Measurements from ENCODE around the gene SFMBT1. TPM values are rescaled to one million over a fixed set of nuclear protein-coding genes. Genes with fewer than 3 reads are reported as not detected.
A peak's percentile ranks its signal among the peaks of the same experiment; 100 is the strongest.

The SFMBT1 gene
- total RNA-seq, 1 donor from 2014 or later: 19.7 TPM

GRCh38 chr3:53077476-53078220 lies 31.8 kb upstream of the SFMBT1 start:
- TF ChIP-seq CTCF (IDR thresholded peaks at IDR 0.05; ENCODE audit: unreplicated experiment): no peak
- no peaks in the 10 kb centered on the region for H3K9me3 Mint-ChIP-seq (ENCODE audit: low read depth)
- H3K27ac Mint-ChIP-seq: no peak overlapping the region
- no peak for DNase-seq (ENCODE audit: low spot score, unreplicated experiment)
- H3K4me1 Mint-ChIP-seq (ENCODE audit: low read depth): peaks cover 3% of the 10 kb centered on the region
- no peaks in the 10 kb centered on the region for H3K36me3 Mint-ChIP-seq (ENCODE audit: insufficient read depth)
- peaks cover 3% of the 10 kb centered on the region for H3K27me3 Mint-ChIP-seq
- no peak overlapping the region for H3K4me3 Mint-ChIP-seq (ENCODE audit: low read depth)

GRCh38 chr3:53075743-53076140 lies 29.9 kb upstream of the SFMBT1 start:
- H3K4me3 Mint-ChIP-seq (ENCODE audit: low read depth): no peak overlapping the region
- H3K27ac Mint-ChIP-seq: no peak overlapping the region
- no peak for DNase-seq (ENCODE audit: low spot score, unreplicated experiment)
- no peak for TF ChIP-seq CTCF (IDR thresholded peaks at IDR 0.05; ENCODE audit: unreplicated experiment)
- H3K9me3 Mint-ChIP-seq (ENCODE audit: low read depth): no peaks in the 10 kb centered on the region
- peaks cover 7% of the 10 kb centered on the region for H3K4me1 Mint-ChIP-seq (ENCODE audit: low read depth)
- no peaks in the 10 kb centered on the region for H3K36me3 Mint-ChIP-seq (ENCODE audit: insufficient read depth)
- peaks cover 3% of the 10 kb centered on the region for H3K27me3 Mint-ChIP-seq

GRCh38 chr3:53074761-53075742 lies 29.2 kb upstream of the SFMBT1 start:
- Mint-ChIP-seq H3K36me3 (ENCODE audit: insufficient read depth) (no peaks in the 10 kb centered on the region), H3K27me3 (peaks cover 3% of the 10 kb centered on the region), H3K9me3 (ENCODE audit: low read depth) (no peaks in the 10 kb centered on the region), H3K27ac (no peak overlapping the region), H3K4me3 (ENCODE audit: low read depth) (no peak overlapping the region), H3K4me1 (ENCODE audit: low read depth) (peaks cover 7% of the 10 kb centered on the region)
- no peak for TF ChIP-seq CTCF (IDR thresholded peaks at IDR 0.05; ENCODE audit: unreplicated experiment)
- no peak for DNase-seq (ENCODE audit: low spot score, unreplicated experiment)

GRCh38 chr3:53074366-53074696 lies 28.5 kb upstream of the SFMBT1 start:
- H3K27me3 Mint-ChIP-seq: peaks cover 4% of the 10 kb centered on the region
- no peak for DNase-seq (ENCODE audit: low spot score, unreplicated experiment)
- TF ChIP-seq CTCF (IDR thresholded peaks at IDR 0.05; ENCODE audit: unreplicated experiment): no peak
- H3K27ac Mint-ChIP-seq: no peak overlapping the region
- no peaks in the 10 kb centered on the region for H3K36me3 Mint-ChIP-seq (ENCODE audit: insufficient read depth)
- no peak overlapping the region for H3K4me3 Mint-ChIP-seq (ENCODE audit: low read depth)
- peaks cover 7% of the 10 kb centered on the region for H3K4me1 Mint-ChIP-seq (ENCODE audit: low read depth)
- H3K9me3 Mint-ChIP-seq (ENCODE audit: low read depth): no peaks in the 10 kb centered on the region

GRCh38 chr3:53073553-53074365 lies 27.9 kb upstream of the SFMBT1 start:
- H3K9me3 Mint-ChIP-seq (ENCODE audit: low read depth): no peaks in the 10 kb centered on the region
- peaks cover 7% of the 10 kb centered on the region for H3K4me1 Mint-ChIP-seq (ENCODE audit: low read depth)
- H3K4me3 Mint-ChIP-seq (ENCODE audit: low read depth): no peak overlapping the region
- peak overlapping the region; percentile 56 for H3K27ac Mint-ChIP-seq
- H3K27me3 Mint-ChIP-seq: peaks cover 6% of the 10 kb centered on the region
- H3K36me3 Mint-ChIP-seq (ENCODE audit: insufficient read depth): no peaks in the 10 kb centered on the region
- TF ChIP-seq CTCF (IDR thresholded peaks at IDR 0.05; ENCODE audit: unreplicated experiment): no peak
- DNase-seq (ENCODE audit: low spot score, unreplicated experiment): no peak
